CD4-positive, alpha-beta T cell treated with Interferon alpha-2 for 1 hour (primary cell): ENCODE data around the gene CAMK2N2.
"Not testable (repeated sequence)": the region's sequence is repeated elsewhere in the genome, so short reads cannot be mapped to it uniquely, and the experiment has no call there.

Source experiments
- DNase-seq, 2 donors: peaks; one replicate each; pipeline ENCODE4 v3.0.0-alpha.2; 2020 to 2022

Gene CAMK2N2

GRCh38 chr3:184272269-184272668, 10.9 kb upstream of the CAMK2N2 start:
- no peak for DNase-seq

- DNase-seq = not testable (repeated sequence)
Observed at GRCh38 chr3:184267249-184267648, 5.9 kb upstream of the CAMK2N2 start.

- DNase-seq = no peak
Observed at GRCh38 chr3:184262764-184263179, 1.4 kb upstream of the CAMK2N2 start.

- DNase-seq = peak in 1 of 2 donors; percentile 15
Observed at GRCh38 chr3:184261854-184262763, 756 bp upstream of the CAMK2N2 start.

GRCh38 chr3:184260724-184261269, 556 bp downstream of the CAMK2N2 start:
- DNase-seq = no peak

GRCh38 chr3:184259878-184260723, 1.3 kb downstream of the CAMK2N2 start:
- peak; percentile 14 to 46 for DNase-seq

GRCh38 chr3:184259396-184259877, 1.9 kb downstream of the CAMK2N2 start:
- no peak for DNase-seq

- DNase-seq = no peak
Observed at GRCh38 chr3:184258926-184259325, 2.4 kb downstream of the CAMK2N2 start.

- DNase-seq = no peak
Observed at GRCh38 chr3:184257083-184257915, 4.1 kb downstream of the CAMK2N2 start.

GRCh38 chr3:184255291-184256039, 5.9 kb downstream of the CAMK2N2 start:
- DNase-seq = no peak

- DNase-seq = peak; percentile 86 to 91
Observed at GRCh38 chr3:184250167-184250828, 11.1 kb downstream of the CAMK2N2 start.

GRCh38 chr3:184249412-184250166, 11.8 kb downstream of the CAMK2N2 start, which contains the start of gene EEF1AKMT4:
TSS of gene EEF1AKMT4 (plus strand) at chr3:184249672. CDS start at chr3:184249695, 23 bp downstream.
- DNase-seq = peak; percentile 98

GRCh38 chr3:184248454-184249411, 12.6 kb downstream of the CAMK2N2 start, which contains the start of gene ALG3:
TSS of gene ALG3 (minus strand) at chr3:184248962. CDS start at chr3:184248940, 22 bp downstream.
- peak; percentile 81 to 90 for DNase-seq

- no peak for DNase-seq
Observed at GRCh38 chr3:184242297-184242685, 19.1 kb downstream of the CAMK2N2 start.

- DNase-seq = no peak
Observed at GRCh38 chr3:184241447-184242296, 19.7 kb downstream of the CAMK2N2 start.

GRCh38 chr3:184241141-184241446, 20.3 kb downstream of the CAMK2N2 start:
- no peak for DNase-seq

GRCh38 chr3:184240384-184241140, 20.8 kb downstream of the CAMK2N2 start:
- no peak for DNase-seq
